ENCODE results near the gene ZNF516.

Gene ZNF516

DNA sequence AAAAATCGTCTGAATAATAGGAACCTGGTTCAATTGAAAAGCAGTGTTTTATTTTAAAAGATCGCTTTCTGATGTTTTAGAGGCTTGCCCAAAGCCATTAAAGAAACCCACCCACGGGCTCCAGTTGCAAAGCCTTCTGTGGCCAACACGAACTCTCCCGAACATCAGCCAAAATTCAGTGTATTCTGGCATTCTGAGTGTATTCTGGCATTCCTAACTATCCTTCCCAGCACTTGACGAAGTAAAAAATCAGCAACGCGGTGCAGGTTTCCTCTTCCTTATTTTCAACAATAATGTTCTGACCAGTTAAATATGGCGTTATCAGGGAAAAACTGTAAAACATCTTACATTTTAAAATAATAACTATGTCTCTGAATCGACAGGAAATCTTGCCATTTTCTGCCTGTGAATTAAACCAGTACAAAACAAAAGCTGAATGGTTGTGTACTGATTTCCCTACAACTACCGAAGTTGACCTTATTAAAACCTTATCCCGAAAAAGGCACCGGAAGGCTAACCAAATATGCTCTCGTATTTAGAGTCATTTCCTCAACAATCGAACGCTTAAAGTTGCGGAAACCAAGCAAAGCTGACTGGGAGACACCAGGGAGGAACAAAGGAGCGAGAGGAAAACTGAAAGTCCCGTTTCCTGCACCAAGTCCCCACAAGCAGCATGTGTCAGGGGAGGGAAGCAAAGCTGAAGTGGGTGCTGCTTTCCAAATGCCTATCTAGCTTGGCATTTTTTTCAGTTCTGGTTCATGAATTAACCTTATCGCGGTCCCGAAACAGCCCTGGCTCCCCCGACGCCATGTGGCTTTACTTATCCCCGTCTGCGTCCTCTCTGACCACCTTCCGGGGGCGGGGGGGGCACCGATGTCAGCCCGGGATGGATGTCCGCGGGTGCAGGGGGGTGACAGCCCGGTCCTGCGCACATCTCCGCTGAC lies 44.3 kb downstream of the ZNF516 start:
- H3K36me3 ChIP-seq (ENCODE audit: insufficient read depth, low read length) = no peaks in the 10 kb centered on the region
- peaks cover 66% of the 10 kb centered on the region for H3K4me1 ChIP-seq (ENCODE audit: insufficient read depth, low read length)
- no peaks in the 10 kb centered on the region for H3K9me3 ChIP-seq (ENCODE audit: low read length)
- peak overlapping the region; percentile 42 for H3K4me3 ChIP-seq (ENCODE audit: low read length)
- H3K27me3 ChIP-seq (ENCODE audit: insufficient read depth, low read length) = no peaks in the 10 kb centered on the region
- peak overlapping the region; percentile 17 for H2AFZ ChIP-seq (ENCODE audit: low read depth, low read length)

- no peaks in the 10 kb centered on the region for H3K9me3 ChIP-seq (ENCODE audit: low read length)
- H3K4me1 ChIP-seq (ENCODE audit: insufficient read depth, low read length) = peaks cover 51% of the 10 kb centered on the region
- H3K36me3 ChIP-seq (ENCODE audit: insufficient read depth, low read length) = no peaks in the 10 kb centered on the region
Measured at GRCh38 chr18:76449111-76449453, 46.0 kb downstream of the ZNF516 start.

DNA sequence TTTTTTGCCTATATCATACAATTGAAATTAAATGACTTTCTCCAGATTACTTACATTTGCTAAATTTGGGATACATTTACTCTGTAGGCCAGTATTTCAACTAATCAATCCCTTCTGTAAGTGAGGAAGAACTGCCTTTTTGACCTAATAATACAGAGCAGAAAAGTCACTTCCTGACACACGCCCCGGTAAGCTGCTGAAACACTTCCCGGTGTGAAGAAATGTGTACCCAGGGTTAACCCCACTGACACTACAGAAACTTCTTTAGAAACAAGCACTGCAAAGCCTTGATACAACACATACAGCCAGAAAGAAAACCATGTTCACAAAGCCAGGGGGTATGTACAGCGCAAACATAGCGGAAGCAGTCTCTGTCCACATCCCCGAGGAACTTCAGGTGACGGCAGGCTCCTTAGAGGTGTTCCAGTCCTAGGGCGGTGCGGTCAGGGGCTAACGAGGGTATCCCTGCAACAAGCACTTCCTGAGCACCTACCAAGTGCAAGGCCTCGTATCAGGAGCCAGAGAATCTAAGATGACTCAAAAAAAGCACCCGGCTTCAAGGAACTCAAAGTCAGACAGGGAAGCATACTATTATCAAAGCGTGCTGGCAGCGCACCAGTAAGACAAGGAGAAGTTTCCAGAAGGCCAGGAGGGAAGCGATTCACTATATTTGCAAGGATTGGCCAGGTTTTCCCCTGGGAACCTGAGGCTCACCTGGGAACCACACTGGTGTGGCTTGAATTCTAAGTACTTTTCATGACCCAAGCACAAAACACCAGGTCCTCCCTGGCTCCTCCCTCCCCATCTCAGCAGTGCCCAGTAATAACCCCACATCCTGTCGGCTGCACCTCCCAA lies 46.6 kb downstream of the ZNF516 start:
- Histone ChIP-seq H3K4me1 (ENCODE audit: insufficient read depth, low read length) (peaks cover 45% of the 10 kb centered on the region), H3K27me3 (ENCODE audit: insufficient read depth, low read length) (no peaks in the 10 kb centered on the region), H3K4me3 (ENCODE audit: low read length) (no peak overlapping the region), H3K36me3 (ENCODE audit: insufficient read depth, low read length) (peaks cover 2% of the 10 kb centered on the region), H2AFZ (ENCODE audit: low read depth, low read length) (no peak overlapping the region), H3K9me3 (ENCODE audit: low read length) (no peaks in the 10 kb centered on the region)

More at GRCh38 chr18:76449111-76449453, 46.0 kb downstream of the ZNF516 start:
- Histone ChIP-seq H3K27me3 (ENCODE audit: insufficient read depth, low read length) (no peaks in the 10 kb centered on the region), H3K4me3 (ENCODE audit: low read length) (no peak overlapping the region), H2AFZ (ENCODE audit: low read depth, low read length) (no peak overlapping the region)

DNA sequence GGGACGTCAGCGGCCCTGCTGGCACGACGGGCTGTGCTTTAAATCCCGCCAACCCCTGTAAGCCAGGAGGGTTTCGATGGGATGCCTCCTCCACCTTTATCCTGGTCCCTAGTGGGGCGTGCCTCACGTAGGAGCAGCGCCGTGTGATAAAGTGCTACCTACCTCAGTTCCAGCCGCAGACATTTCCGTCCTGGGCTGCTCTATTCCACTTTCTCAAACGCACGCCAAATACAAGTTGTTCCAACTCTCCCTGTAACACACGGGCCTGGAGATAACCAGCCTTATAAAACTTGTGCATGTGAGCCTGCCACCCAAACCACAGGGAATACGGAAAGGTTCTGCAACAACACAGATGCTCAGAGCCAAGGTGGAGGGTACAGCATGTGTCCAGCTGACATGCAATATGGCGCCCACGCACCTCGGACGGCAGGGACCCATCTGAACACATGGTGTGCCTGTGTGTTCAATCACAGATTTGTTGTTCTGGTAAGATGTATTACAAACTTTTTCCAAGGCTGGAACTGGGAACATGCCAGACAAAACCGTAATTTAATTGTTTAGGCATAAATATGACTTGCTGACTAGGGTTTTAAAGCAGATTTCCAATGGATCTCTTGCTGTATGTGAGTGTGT lies 47.7 kb downstream of the ZNF516 start:
- no peak overlapping the region for H3K4me3 ChIP-seq (ENCODE audit: low read length)
- H2AFZ ChIP-seq (ENCODE audit: low read depth, low read length) = no peak overlapping the region
- no peaks in the 10 kb centered on the region for H3K9me3 ChIP-seq (ENCODE audit: low read length)
- H3K36me3 ChIP-seq (ENCODE audit: insufficient read depth, low read length) = peaks cover 11% of the 10 kb centered on the region
- peaks cover 34% of the 10 kb centered on the region for H3K4me1 ChIP-seq (ENCODE audit: insufficient read depth, low read length)
- no peaks in the 10 kb centered on the region for H3K27me3 ChIP-seq (ENCODE audit: insufficient read depth, low read length)

GRCh38 chr18:76446321-76447257 lies 48.5 kb downstream of the ZNF516 start:
- H3K9me3 ChIP-seq (ENCODE audit: low read length) = peaks cover 1% of the 10 kb centered on the region
- no peak overlapping the region for H2AFZ ChIP-seq (ENCODE audit: low read depth, low read length)
- peaks cover 26% of the 10 kb centered on the region for H3K4me1 ChIP-seq (ENCODE audit: insufficient read depth, low read length)
- no peak overlapping the region for H3K4me3 ChIP-seq (ENCODE audit: low read length)
- no peaks in the 10 kb centered on the region for H3K27me3 ChIP-seq (ENCODE audit: insufficient read depth, low read length)
- peaks cover 19% of the 10 kb centered on the region for H3K36me3 ChIP-seq (ENCODE audit: insufficient read depth, low read length)

DNA sequence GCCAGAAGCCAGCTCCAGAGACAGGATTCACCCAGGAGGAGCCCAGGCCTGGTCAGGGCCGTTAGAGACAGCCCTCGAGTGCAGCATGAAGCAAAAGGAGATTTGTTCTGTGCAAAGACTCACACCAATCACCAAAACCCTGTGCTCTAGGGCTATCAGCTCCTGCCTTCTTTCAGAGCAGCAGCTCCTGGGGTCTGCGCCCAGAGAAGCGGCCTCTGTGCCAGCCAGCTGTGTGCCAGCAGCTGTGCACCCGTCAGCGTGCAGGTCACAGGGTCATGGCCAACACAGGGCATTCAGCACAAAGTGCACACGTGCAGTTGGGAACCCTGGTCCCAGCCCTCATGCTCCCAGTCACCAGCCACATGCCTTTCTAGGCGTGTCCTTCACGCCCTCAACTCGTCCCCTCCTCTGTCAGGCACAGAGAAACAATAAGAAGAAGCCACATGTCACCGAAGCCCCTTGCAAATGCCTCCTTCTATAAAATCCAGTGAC lies 49.3 kb downstream of the ZNF516 start:
- H3K27me3 ChIP-seq (ENCODE audit: insufficient read depth, low read length) = no peaks in the 10 kb centered on the region
- no peak overlapping the region for H3K4me3 ChIP-seq (ENCODE audit: low read length)
- peaks cover 1% of the 10 kb centered on the region for H3K9me3 ChIP-seq (ENCODE audit: low read length)
- no peak overlapping the region for H2AFZ ChIP-seq (ENCODE audit: low read depth, low read length)
- H3K4me1 ChIP-seq (ENCODE audit: insufficient read depth, low read length) = peaks cover 18% of the 10 kb centered on the region
- H3K36me3 ChIP-seq (ENCODE audit: insufficient read depth, low read length) = peaks cover 26% of the 10 kb centered on the region

DNA sequence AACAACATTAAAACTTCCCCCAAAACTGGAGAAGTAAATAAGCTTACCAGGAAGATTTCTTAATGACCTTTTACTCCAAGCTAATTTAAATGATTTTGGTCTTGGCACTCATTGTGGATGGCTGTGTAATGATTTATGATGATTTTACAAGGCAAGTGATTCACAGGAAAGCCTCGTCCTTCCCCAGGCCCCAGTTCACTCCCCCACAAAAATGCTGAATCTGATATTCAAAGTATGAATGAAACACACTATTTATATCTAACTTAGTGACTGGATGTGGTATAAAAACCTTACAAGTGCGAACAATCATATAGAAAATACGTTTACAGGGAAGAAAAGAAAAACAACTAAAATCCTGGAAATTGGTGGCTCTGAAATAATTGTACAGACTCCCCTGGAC lies 49.8 kb downstream of the ZNF516 start:
- peaks cover 1% of the 10 kb centered on the region for H3K9me3 ChIP-seq (ENCODE audit: low read length)
- H3K4me1 ChIP-seq (ENCODE audit: insufficient read depth, low read length) = peaks cover 13% of the 10 kb centered on the region
- H3K36me3 ChIP-seq (ENCODE audit: insufficient read depth, low read length) = peaks cover 30% of the 10 kb centered on the region
- no peak overlapping the region for H2AFZ ChIP-seq (ENCODE audit: low read depth, low read length)
- no peak overlapping the region for H3K4me3 ChIP-seq (ENCODE audit: low read length)
- no peaks in the 10 kb centered on the region for H3K27me3 ChIP-seq (ENCODE audit: insufficient read depth, low read length)

- Histone ChIP-seq H3K27me3 (ENCODE audit: insufficient read depth, low read length) (no peaks in the 10 kb centered on the region), H2AFZ (ENCODE audit: low read depth, low read length) (no peak overlapping the region), H3K9me3 (ENCODE audit: low read length) (peaks cover 1% of the 10 kb centered on the region), H3K4me3 (ENCODE audit: low read length) (no peak overlapping the region), H3K4me1 (ENCODE audit: insufficient read depth, low read length) (peaks cover 8% of the 10 kb centered on the region), H3K36me3 (ENCODE audit: insufficient read depth, low read length) (peaks cover 37% of the 10 kb centered on the region)
Measured at GRCh38 chr18:76444446-76445105, 50.5 kb downstream of the ZNF516 start.

GRCh38 chr18:76443519-76444445 lies 51.3 kb downstream of the ZNF516 start:
- peaks cover 1% of the 10 kb centered on the region for H3K9me3 ChIP-seq (ENCODE audit: low read length)
- H3K36me3 ChIP-seq (ENCODE audit: insufficient read depth, low read length) = peaks cover 42% of the 10 kb centered on the region
- no peak overlapping the region for H2AFZ ChIP-seq (ENCODE audit: low read depth, low read length)
- H3K27me3 ChIP-seq (ENCODE audit: insufficient read depth, low read length) = no peaks in the 10 kb centered on the region
- no peak overlapping the region for H3K4me3 ChIP-seq (ENCODE audit: low read length)
- peaks cover 7% of the 10 kb centered on the region for H3K4me1 ChIP-seq (ENCODE audit: insufficient read depth, low read length)

- Histone ChIP-seq H3K4me1 (ENCODE audit: insufficient read depth, low read length) (peaks cover 7% of the 10 kb centered on the region), H3K4me3 (ENCODE audit: low read length) (no peak overlapping the region), H3K9me3 (ENCODE audit: low read length) (peaks cover 1% of the 10 kb centered on the region), H3K27me3 (ENCODE audit: insufficient read depth, low read length) (no peaks in the 10 kb centered on the region), H2AFZ (ENCODE audit: low read depth, low read length) (no peak overlapping the region), H3K36me3 (ENCODE audit: insufficient read depth, low read length) (peaks cover 54% of the 10 kb centered on the region)
Measured at GRCh38 chr18:76442413-76443171, 52.5 kb downstream of the ZNF516 start.
